Measurements from ENCODE around the gene KREMEN2. TPM values are rescaled to one million over a fixed set of nuclear protein-coding genes. Genes with fewer than 3 reads are reported as not detected.

Gene KREMEN2
- total and polyA plus RNA-seq, 9 of the 15 experiments (the other 6 are each of a cell fraction or from before 2014, with no cell fraction given): 0.04 to 7.7 (median 1.5) TPM; not detected in 1

- TF ChIP-seq KLF16 (IDR thresholded peaks at IDR 0.05): 0 out of 2 replicates have a peak, but pooled peaks have one; percentile 64
- TF ChIP-seq RBM39 (optimal IDR thresholded peaks at IDR 0.05; ENCODE audit: low read depth, low read length): no peak
- TF ChIP-seq SMC3 (conservative IDR thresholded peaks at IDR 0.05; ENCODE audit: insufficient read depth, low read depth, low read length): peak; percentile 30; the same call in 1 of the 2 replicates
- TF ChIP-seq ZNF583 (CRISPR knock-in tag; IDR thresholded peaks at IDR 0.05): 0 out of 2 replicates have a peak, but pooled peaks have one; percentile 46
- TF ChIP-seq FOXP1 (CRISPR knock-in tag; IDR thresholded peaks at IDR 0.05): no peak
- no peak for TF ChIP-seq BCL6 (CRISPR knock-in tag; IDR thresholded peaks at IDR 0.05)
- TF ChIP-seq KLF1 (tag; IDR thresholded peaks at IDR 0.05): no peak
- TF ChIP-seq MEIS2 (IDR thresholded peaks at IDR 0.05; ENCODE audit: partially characterized antibody): peak; percentile 25
- TF ChIP-seq ETV1 (tag; conservative IDR thresholded peaks at IDR 0.05; ENCODE audit: low read depth): 0 out of 2 replicates have a peak, but pooled peaks have one; percentile 37
- TF ChIP-seq MITF (IDR thresholded peaks at IDR 0.05): no peak
- TF ChIP-seq ZNF707 (CRISPR knock-in tag; conservative IDR thresholded peaks at IDR 0.05): no peak
- TF ChIP-seq, protein P1, sequence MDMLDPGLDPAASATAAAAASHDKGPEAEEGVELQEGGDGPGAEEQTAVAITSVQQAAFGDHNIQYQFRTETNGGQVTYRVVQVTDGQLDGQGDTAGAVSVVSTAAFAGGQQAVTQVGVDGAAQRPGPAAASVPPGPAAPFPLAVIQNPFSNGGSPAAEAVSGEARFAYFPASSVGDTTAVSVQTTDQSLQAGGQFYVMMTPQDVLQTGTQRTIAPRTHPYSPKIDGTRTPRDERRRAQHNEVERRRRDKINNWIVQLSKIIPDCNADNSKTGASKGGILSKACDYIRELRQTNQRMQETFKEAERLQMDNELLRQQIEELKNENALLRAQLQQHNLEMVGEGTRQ (CRISPR knock-in tag; IDR thresholded peaks at IDR 0.05): no peak
- TF ChIP-seq POU5F1 (IDR thresholded peaks at IDR 0.05; ENCODE audit: borderline replicate concordance, low read depth, low read length, partially characterized antibody): no peak
- TF ChIP-seq, protein P2, sequence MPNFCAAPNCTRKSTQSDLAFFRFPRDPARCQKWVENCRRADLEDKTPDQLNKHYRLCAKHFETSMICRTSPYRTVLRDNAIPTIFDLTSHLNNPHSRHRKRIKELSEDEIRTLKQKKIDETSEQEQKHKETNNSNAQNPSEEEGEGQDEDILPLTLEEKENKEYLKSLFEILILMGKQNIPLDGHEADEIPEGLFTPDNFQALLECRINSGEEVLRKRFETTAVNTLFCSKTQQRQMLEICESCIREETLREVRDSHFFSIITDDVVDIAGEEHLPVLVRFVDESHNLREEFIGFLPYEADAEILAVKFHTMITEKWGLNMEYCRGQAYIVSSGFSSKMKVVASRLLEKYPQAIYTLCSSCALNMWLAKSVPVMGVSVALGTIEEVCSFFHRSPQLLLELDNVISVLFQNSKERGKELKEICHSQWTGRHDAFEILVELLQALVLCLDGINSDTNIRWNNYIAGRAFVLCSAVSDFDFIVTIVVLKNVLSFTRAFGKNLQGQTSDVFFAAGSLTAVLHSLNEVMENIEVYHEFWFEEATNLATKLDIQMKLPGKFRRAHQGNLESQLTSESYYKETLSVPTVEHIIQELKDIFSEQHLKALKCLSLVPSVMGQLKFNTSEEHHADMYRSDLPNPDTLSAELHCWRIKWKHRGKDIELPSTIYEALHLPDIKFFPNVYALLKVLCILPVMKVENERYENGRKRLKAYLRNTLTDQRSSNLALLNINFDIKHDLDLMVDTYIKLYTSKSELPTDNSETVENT (CRISPR knock-in tag; IDR thresholded peaks at IDR 0.05): peak; percentile 12; the same call in 1 of the 2 replicates
- TF ChIP-seq, protein P3, sequence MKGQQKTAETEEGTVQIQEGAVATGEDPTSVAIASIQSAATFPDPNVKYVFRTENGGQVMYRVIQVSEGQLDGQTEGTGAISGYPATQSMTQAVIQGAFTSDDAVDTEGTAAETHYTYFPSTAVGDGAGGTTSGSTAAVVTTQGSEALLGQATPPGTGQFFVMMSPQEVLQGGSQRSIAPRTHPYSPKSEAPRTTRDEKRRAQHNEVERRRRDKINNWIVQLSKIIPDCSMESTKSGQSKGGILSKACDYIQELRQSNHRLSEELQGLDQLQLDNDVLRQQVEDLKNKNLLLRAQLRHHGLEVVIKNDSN (CRISPR knock-in tag; IDR thresholded peaks at IDR 0.05): no peak
- no peak for TF ChIP-seq FOXM1 (IDR thresholded peaks at IDR 0.05; ENCODE audit: low read depth)
- TF ChIP-seq FOXM1 (CRISPR knock-in tag; IDR thresholded peaks at IDR 0.05; ENCODE audit: low read depth): 0 out of 2 replicates have a peak, but pooled peaks have one; percentile 21
- TF ChIP-seq, protein P4, sequence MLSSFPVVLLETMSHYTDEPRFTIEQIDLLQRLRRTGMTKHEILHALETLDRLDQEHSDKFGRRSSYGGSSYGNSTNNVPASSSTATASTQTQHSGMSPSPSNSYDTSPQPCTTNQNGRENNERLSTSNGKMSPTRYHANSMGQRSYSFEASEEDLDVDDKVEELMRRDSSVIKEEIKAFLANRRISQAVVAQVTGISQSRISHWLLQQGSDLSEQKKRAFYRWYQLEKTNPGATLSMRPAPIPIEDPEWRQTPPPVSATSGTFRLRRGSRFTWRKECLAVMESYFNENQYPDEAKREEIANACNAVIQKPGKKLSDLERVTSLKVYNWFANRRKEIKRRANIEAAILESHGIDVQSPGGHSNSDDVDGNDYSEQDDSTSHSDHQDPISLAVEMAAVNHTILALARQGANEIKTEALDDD (IDR thresholded peaks at IDR 0.05): no peak
- TF ChIP-seq JUND (IDR thresholded peaks at IDR 0.05; ENCODE audit: borderline replicate concordance, low read depth, low read length): 0 out of 2 replicates have a peak, but pooled peaks have one; percentile 29
- no peak; the same call in 2 of the 3 replicates for TF ChIP-seq JUND (tag; IDR thresholded peaks at IDR 0.05; ENCODE audit: borderline replicate concordance, low read depth, low read length)
- no peak for TF ChIP-seq MAFK (IDR thresholded peaks at IDR 0.05; ENCODE audit: low read length)
Observed at GRCh38 chr16:2969545-2970521, 5.8 kb downstream of the KREMEN2 start (continued).

Data from K562 (cell line).